HL-60 (cell line): ENCODE data around the gene PTPRM.
"Not testable (repeated sequence)": the region's sequence is repeated elsewhere in the genome, so short reads cannot be mapped to it uniquely, and the experiment has no call there.

Experiments used
- DNase-seq, 2 experiments: peaks; one replicate each; pipeline ENCODE4 v3.0.0-alpha.2; 2010 to 2020; ENCODE audit warnings: low read depth in 1 of 2, low spot score in 1 of 2
- H3K27ac ChIP-seq: fragments of 250-450 bp; sonication (Bioruptor Pico); replicated peaks from 2 replicates; pipeline ENCODE4 v1.5.1; 2020; ENCODE audit warnings: mild to moderate bottlenecking, moderate library complexity
- H3K27me3 ChIP-seq: fragments of 250-450 bp; sonication (Bioruptor Pico); 2 replicates; pipeline ENCODE4 v1.5.1; 2021; ENCODE audit warnings: mild to moderate bottlenecking, moderate library complexity; ENCODE audit not compliant: insufficient read depth, poor library complexity, severe bottlenecking
- H3K4me3 ChIP-seq: replicated peaks from 2 replicates; pipeline ENCODE4 v1.5.1; 2011; ENCODE audit warnings: mild to moderate bottlenecking, control low read depth, low read length; ENCODE audit not compliant: insufficient read depth
- GABPA ChIP-seq: IDR thresholded peaks from 2 replicates; pipeline ENCODE4 v1.6.1; 2012; ENCODE audit warnings: low read depth
- POLR2AphosphoS5 ChIP-seq: IDR thresholded peaks from 2 replicates; pipeline ENCODE4 v1.6.1; 2012; ENCODE audit warnings: low read depth
- SPI1 ChIP-seq: IDR thresholded peaks from 2 replicates; pipeline ENCODE4 v1.6.1; 2012; ENCODE audit warnings: low read depth, mild to moderate bottlenecking, borderline replicate concordance
- TF ChIP-seq, protein P1 (sequence below): IDR thresholded peaks from one replicate; pipeline ENCODE4 v1.5.1; 2011; ENCODE audit warnings: low read length, control low read depth, inconsistent platforms; ENCODE audit not compliant: insufficient read depth
- TF ChIP-seq, protein P2 (sequence below): IDR thresholded peaks from 2 replicates; pipeline ENCODE4 v1.6.1; 2012; ENCODE audit warnings: low read depth; ENCODE audit not compliant: insufficient replicate concordance

Gene PTPRM

DNA sequence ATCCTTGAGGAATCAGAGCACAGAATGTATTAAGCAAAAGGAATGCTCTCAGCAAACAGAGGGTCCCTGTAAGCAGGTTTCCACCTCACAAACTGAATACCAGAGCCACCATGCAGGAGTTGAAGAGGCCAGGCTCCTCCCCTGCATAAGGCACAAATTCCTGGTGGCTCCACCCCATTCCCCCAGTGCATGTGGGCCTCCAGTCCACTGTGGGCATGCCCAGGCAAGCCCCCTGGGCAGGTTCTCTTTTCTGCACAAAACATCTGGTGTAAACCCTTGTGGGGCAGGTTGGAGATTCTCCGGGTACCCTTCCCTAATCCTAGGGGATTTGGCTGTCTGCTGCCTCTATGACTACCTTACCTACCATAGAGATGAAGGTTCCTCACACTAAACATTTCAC is 166.5 kb downstream of the PTPRM start:
- H3K27me3 ChIP-seq, result no peaks in the 10 kb centered on the region
- no peak for DNase-seq
- H3K27ac ChIP-seq, result no peak overlapping the region
- no peak overlapping the region for H3K4me3 ChIP-seq
- no peak for TF ChIP-seq POLR2AphosphoS5
- TF ChIP-seq, protein P1, sequence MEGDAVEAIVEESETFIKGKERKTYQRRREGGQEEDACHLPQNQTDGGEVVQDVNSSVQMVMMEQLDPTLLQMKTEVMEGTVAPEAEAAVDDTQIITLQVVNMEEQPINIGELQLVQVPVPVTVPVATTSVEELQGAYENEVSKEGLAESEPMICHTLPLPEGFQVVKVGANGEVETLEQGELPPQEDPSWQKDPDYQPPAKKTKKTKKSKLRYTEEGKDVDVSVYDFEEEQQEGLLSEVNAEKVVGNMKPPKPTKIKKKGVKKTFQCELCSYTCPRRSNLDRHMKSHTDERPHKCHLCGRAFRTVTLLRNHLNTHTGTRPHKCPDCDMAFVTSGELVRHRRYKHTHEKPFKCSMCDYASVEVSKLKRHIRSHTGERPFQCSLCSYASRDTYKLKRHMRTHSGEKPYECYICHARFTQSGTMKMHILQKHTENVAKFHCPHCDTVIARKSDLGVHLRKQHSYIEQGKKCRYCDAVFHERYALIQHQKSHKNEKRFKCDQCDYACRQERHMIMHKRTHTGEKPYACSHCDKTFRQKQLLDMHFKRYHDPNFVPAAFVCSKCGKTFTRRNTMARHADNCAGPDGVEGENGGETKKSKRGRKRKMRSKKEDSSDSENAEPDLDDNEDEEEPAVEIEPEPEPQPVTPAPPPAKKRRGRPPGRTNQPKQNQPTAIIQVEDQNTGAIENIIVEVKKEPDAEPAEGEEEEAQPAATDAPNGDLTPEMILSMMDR, result no peak
- TF ChIP-seq, protein P2, sequence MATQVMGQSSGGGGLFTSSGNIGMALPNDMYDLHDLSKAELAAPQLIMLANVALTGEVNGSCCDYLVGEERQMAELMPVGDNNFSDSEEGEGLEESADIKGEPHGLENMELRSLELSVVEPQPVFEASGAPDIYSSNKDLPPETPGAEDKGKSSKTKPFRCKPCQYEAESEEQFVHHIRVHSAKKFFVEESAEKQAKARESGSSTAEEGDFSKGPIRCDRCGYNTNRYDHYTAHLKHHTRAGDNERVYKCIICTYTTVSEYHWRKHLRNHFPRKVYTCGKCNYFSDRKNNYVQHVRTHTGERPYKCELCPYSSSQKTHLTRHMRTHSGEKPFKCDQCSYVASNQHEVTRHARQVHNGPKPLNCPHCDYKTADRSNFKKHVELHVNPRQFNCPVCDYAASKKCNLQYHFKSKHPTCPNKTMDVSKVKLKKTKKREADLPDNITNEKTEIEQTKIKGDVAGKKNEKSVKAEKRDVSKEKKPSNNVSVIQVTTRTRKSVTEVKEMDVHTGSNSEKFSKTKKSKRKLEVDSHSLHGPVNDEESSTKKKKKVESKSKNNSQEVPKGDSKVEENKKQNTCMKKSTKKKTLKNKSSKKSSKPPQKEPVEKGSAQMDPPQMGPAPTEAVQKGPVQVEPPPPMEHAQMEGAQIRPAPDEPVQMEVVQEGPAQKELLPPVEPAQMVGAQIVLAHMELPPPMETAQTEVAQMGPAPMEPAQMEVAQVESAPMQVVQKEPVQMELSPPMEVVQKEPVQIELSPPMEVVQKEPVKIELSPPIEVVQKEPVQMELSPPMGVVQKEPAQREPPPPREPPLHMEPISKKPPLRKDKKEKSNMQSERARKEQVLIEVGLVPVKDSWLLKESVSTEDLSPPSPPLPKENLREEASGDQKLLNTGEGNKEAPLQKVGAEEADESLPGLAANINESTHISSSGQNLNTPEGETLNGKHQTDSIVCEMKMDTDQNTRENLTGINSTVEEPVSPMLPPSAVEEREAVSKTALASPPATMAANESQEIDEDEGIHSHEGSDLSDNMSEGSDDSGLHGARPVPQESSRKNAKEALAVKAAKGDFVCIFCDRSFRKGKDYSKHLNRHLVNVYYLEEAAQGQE, result no peak
- no peak for TF ChIP-seq SPI1
- TF ChIP-seq GABPA, result no peak

DNA sequence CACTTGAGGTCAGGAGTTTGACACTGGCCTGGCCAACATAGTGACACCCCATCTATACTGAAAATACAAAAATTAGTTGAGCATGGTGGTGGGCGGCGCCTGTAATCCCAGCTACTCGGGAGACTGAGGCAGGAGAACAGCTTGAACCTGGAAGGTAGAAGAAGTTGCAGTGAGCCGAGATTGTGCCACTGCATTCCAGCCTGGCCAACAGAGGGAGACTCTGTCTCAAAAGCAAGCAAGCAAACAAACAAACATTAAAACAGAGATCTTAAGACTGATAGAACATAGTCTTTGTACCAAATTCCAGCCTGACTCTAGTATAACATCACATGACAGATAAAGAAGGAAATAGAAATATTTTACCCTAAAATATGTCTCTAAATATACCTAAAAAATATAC is 168.1 kb downstream of the PTPRM start:
- no peak overlapping the region for H3K4me3 ChIP-seq
- DNase-seq, result no peak
- no peaks in the 10 kb centered on the region for H3K27me3 ChIP-seq
- TF ChIP-seq, protein P2, result no peak
- TF ChIP-seq, protein P1, result no peak
- TF ChIP-seq SPI1 (no peak), POLR2AphosphoS5 (no peak), GABPA (no peak)
- no peak overlapping the region for H3K27ac ChIP-seq

DNA sequence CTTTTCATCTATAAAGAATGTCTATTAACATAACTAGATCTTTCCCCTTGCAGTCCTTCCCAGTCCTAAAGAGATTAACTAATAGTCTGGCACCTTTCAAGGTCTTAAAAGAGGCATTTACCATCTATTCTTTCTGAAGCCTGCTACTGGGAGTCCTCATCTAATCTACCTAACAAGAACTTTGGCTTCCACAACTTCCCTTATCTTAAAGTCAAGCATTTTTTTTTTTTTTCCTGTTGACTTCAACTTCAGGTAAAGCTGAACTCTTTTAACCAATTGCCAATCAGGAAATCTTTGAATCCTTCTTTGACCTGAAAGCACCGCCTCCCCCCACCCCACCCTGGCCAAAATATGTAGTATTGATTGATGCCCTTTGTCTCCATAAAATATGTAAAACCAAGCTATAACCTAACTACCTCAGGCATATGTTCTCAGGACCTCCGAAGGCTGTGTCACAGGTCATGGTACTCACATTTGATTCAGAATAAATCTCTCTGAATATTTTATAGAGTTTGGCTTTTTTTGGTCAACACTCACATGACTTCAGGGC is 168.6 kb downstream of the PTPRM start:
- Histone ChIP-seq H3K4me3 (no peak overlapping the region), H3K27me3 (no peaks in the 10 kb centered on the region), H3K27ac (no peak overlapping the region)
- TF ChIP-seq GABPA (no peak), POLR2AphosphoS5 (no peak), SPI1 (no peak)
- TF ChIP-seq, protein P1, result no peak
- TF ChIP-seq, protein P2, result no peak
- no peak for DNase-seq

DNA sequence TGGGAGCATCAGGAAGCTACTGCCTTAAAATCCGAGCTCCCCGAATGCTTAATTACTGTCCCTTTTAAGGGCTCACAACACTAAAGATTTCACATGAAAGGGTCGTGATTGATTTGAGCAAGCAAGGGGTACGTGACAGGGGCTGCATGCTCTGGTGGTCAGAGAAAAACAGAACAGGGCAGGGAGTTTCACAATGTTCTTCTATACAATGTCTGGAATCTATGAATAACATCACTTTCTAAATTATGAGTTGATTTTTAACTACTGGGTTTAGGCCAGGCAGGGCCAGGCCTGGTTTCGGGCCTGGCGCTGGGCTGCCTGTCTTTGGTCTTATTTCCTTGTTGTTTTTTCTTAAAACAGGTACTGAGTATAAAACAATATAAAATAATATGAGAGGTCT is 169.4 kb downstream of the PTPRM start:
- H3K4me3 ChIP-seq, DNase-seq, H3K27ac ChIP-seq, H3K27me3 ChIP-seq: not testable (repeated sequence)
